Panc1 (cell line): ENCODE data around the gene WWOX.

ENCODE experiments used
- POLR2AphosphoS5 ChIP-seq: IDR thresholded peaks from 2 replicates; pipeline ENCODE4 v1.6.1; 2012; ENCODE audit warnings: mild to moderate bottlenecking, low read depth, low read length, moderate library complexity
- REST ChIP-seq, 2 experiments: IDR thresholded peaks; 2 replicates each; pipeline ENCODE4 v1.6.1; 2011 to 2012; ENCODE audit warnings: low read depth in 2 of 2, control low read depth in 1 of 2, low read length in 1 of 2, mild to moderate bottlenecking in 1 of 2, moderate library complexity in 1 of 2; ENCODE audit not compliant: insufficient read depth in 1 of 2
- SIN3A ChIP-seq: IDR thresholded peaks from 2 replicates; pipeline ENCODE4 v1.6.1; 2012; ENCODE audit warnings: low read depth, mild to moderate bottlenecking, low read length, moderate library complexity, borderline replicate concordance; ENCODE audit not compliant: insufficient read depth
- TCF7L2 ChIP-seq: IDR thresholded peaks from 2 replicates; pipeline ENCODE4 v1.6.1; 2011; ENCODE audit warnings: mild to moderate bottlenecking, low read depth, low read length, inconsistent platforms
- TF ChIP-seq, protein P1 (sequence below): fragments of 450-650 bp; IDR thresholded peaks from 2 replicates; pipeline ENCODE4 v1.5.1; 2017; ENCODE audit warnings: mild to moderate bottlenecking

DNA sequence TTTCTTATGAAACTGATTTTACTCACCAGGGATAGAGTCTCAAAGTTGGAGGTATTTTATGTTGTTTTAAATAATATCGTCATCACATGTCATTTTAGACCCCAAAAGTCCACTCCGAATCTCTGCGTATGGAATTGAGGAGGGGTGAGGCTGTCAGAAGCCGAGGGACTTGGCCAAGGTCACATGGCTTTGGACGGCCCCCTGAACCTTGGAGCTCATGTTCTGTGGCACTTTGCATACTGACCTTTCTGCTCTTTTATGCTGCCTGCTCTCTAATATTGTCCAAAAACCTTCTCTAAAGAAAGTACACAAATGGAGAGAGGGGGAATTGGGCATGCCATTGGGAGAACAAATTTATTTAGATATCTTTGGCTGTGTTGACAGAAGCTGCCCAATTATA, 700.0 kb downstream of the WWOX start:
- TF ChIP-seq, protein P1, sequence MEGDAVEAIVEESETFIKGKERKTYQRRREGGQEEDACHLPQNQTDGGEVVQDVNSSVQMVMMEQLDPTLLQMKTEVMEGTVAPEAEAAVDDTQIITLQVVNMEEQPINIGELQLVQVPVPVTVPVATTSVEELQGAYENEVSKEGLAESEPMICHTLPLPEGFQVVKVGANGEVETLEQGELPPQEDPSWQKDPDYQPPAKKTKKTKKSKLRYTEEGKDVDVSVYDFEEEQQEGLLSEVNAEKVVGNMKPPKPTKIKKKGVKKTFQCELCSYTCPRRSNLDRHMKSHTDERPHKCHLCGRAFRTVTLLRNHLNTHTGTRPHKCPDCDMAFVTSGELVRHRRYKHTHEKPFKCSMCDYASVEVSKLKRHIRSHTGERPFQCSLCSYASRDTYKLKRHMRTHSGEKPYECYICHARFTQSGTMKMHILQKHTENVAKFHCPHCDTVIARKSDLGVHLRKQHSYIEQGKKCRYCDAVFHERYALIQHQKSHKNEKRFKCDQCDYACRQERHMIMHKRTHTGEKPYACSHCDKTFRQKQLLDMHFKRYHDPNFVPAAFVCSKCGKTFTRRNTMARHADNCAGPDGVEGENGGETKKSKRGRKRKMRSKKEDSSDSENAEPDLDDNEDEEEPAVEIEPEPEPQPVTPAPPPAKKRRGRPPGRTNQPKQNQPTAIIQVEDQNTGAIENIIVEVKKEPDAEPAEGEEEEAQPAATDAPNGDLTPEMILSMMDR: no peak
- TF ChIP-seq REST (IDR thresholded peaks at IDR 0.05; ENCODE audit: insufficient read depth in 1 of 2, low read depth in 2 of 2, low read length in 1 of 2) (no peak), TCF7L2 (no peak), POLR2AphosphoS5 (no peak), SIN3A (no peak)
